Right lobe of liver (tissue), 4 donors: ENCODE data around the gene ZCCHC10.

Experiments used
- POLR2A ChIP-seq: fragments of 450-650 bp; IDR thresholded peaks from one replicate; pipeline ENCODE4 v1.6.1; 2017; ENCODE audit warnings: antibody characterized with exemption, mild to moderate bottlenecking
- TF ChIP-seq, protein P1 (sequence below), 4 donors: fragments of 200-600 bp in 3 of 4; fragments of 450-650 bp in 1 of 4; IDR thresholded peaks; one replicate each; pipeline versions ENCODE4 v1.5.1 to v1.8.0; 2016 to 2022; ENCODE audit warnings: antibody characterized with exemption in 4 of 4, mild to moderate bottlenecking in 2 of 4
- donor health status: DM: no; HTN: no; CAD: no.
- donor health status: DM: no; HTN: no; CAD: no.
- donor health status: DM: no; HTN: yes; CAD: no.

DNA sequence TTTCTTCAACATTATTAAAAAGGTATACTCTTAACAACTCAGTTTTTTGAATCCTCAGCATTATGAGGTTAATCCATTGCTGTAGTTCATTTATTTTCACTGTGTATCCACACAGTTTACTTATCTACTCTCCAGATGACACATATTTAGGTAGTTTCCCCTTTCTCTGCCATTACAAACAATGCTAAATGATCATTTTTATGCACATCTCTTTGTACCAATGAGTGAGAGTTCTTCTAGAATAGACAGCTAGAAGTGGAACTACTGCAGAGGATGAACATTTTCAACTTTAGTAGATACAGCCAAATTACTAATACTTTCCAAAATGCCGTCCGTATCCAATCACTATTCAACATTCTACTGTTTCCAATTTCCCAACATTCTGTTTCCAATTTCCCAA, 74.5 kb downstream of the ZCCHC10 start:
- TF ChIP-seq, protein P1, sequence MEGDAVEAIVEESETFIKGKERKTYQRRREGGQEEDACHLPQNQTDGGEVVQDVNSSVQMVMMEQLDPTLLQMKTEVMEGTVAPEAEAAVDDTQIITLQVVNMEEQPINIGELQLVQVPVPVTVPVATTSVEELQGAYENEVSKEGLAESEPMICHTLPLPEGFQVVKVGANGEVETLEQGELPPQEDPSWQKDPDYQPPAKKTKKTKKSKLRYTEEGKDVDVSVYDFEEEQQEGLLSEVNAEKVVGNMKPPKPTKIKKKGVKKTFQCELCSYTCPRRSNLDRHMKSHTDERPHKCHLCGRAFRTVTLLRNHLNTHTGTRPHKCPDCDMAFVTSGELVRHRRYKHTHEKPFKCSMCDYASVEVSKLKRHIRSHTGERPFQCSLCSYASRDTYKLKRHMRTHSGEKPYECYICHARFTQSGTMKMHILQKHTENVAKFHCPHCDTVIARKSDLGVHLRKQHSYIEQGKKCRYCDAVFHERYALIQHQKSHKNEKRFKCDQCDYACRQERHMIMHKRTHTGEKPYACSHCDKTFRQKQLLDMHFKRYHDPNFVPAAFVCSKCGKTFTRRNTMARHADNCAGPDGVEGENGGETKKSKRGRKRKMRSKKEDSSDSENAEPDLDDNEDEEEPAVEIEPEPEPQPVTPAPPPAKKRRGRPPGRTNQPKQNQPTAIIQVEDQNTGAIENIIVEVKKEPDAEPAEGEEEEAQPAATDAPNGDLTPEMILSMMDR (IDR thresholded peaks at IDR 0.05): no peak
- no peak for TF ChIP-seq POLR2A
